HG02943 (cell line): ENCODE results near the gene C6orf52.
A peak's percentile ranks its signal among the peaks of the same experiment; 100 is the strongest.

ENCODE experiments used
- ATAC-seq: cut with Tn5 transposase; IDR thresholded peaks from one replicate; pipeline ENCODE4 v1.9.1; 2021; ENCODE audit warnings: mild to moderate bottlenecking, low read depth, moderate library complexity; ENCODE audit not compliant: unreplicated experiment

The C6orf52 gene

GRCh38 chr6:10658910-10659698 is 35.3 kb downstream of the C6orf52 start:
- ATAC-seq, result no peak

- ATAC-seq, result no peak
Observed at GRCh38 chr6:10655508-10656055, 38.8 kb downstream of the C6orf52 start.

- ATAC-seq, result no peak
Observed at GRCh38 chr6:10644225-10644624, 50.2 kb downstream of the C6orf52 start.

- no peak for ATAC-seq
Observed at GRCh38 chr6:10643201-10643651, 51.2 kb downstream of the C6orf52 start.

- ATAC-seq, result no peak
Observed at GRCh38 chr6:10641528-10641927, 52.9 kb downstream of the C6orf52 start.

- no peak for ATAC-seq
Observed at GRCh38 chr6:10640412-10640811, 54.0 kb downstream of the C6orf52 start.

- peak; percentile 90 for ATAC-seq
Observed at GRCh38 chr6:10633216-10633615, 61.2 kb downstream of the C6orf52 start.

GRCh38 chr6:10630178-10630577 is 64.2 kb downstream of the C6orf52 start:
- no peak for ATAC-seq

GRCh38 chr6:10627800-10628199 is 66.6 kb downstream of the C6orf52 start:
- no peak for ATAC-seq

GRCh38 chr6:10626154-10626741 is 68.2 kb downstream of the C6orf52 start:
- ATAC-seq, result no peak

- ATAC-seq, result no peak
Observed at GRCh38 chr6:10624836-10625235, 69.6 kb downstream of the C6orf52 start.

- ATAC-seq, result no peak
Observed at GRCh38 chr6:10621847-10622246, 72.6 kb downstream of the C6orf52 start.
